Endodermal cell (in vitro differentiated cells): ENCODE results near the gene VAC14. TPM values are rescaled to one million over a fixed set of nuclear protein-coding genes. Genes with fewer than 3 reads are reported as not detected.
A peak's percentile ranks its signal among the peaks of the same experiment; 100 is the strongest.

Experiments
- DNase-seq: peaks from one replicate; pipeline ENCODE4 v3.0.0-alpha.2; 2017
- H3K27ac ChIP-seq: 2 replicates; pipeline ENCODE4 v1.5.1; 2013; ENCODE audit warnings: mild to moderate bottlenecking, low read depth, low read length, moderate library complexity
- H3K27me3 ChIP-seq: 2 replicates; pipeline ENCODE4 v1.6.1; 2013; ENCODE audit warnings: mild to moderate bottlenecking, low read length, moderate library complexity; ENCODE audit not compliant: insufficient read depth, control insufficient read depth, poor library complexity, severe bottlenecking
- H3K36me3 ChIP-seq: 2 replicates; pipeline ENCODE4 v1.7.0; 2013; ENCODE audit warnings: mild to moderate bottlenecking, low read length, moderate library complexity; ENCODE audit not compliant: control insufficient read depth, insufficient read depth
- H3K4me1 ChIP-seq: one replicate; pipeline ENCODE4 v1.7.0; 2013; ENCODE audit warnings: low read length; ENCODE audit not compliant: control insufficient read depth, insufficient read depth
- H3K4me3 ChIP-seq: 2 replicates; pipeline ENCODE4 v1.5.1; 2013; ENCODE audit warnings: mild to moderate bottlenecking, low read length, moderate library complexity
- H3K9ac ChIP-seq: 2 replicates; pipeline ENCODE4 v1.6.1; 2013; ENCODE audit warnings: mild to moderate bottlenecking, low read length, moderate library complexity; ENCODE audit not compliant: poor library complexity, severe bottlenecking; ENCODE audit errors: extremely low read depth
- H3K9me3 ChIP-seq: 2 replicates; pipeline ENCODE4 v1.6.1; 2013; ENCODE audit warnings: mild to moderate bottlenecking, low read length, moderate library complexity; ENCODE audit not compliant: control insufficient read depth
- H3K27ac Mint-ChIP-seq: 2 replicates; pipeline ENCODE4 v1.8.0; 2020; ENCODE audit warnings: mixed read lengths
- H3K27me3 Mint-ChIP-seq: 2 replicates; pipeline ENCODE4 v1.8.0; 2021; ENCODE audit warnings: mild to moderate bottlenecking, mixed read lengths; ENCODE audit not compliant: insufficient read depth
- H3K36me3 Mint-ChIP-seq: 2 replicates; pipeline ENCODE4 v1.8.0; 2020; ENCODE audit warnings: low read depth, mixed read lengths
- H3K4me1 Mint-ChIP-seq: 2 replicates; pipeline ENCODE4 v1.8.0; 2020; ENCODE audit warnings: mixed read lengths
- H3K4me3 Mint-ChIP-seq: 2 replicates; pipeline ENCODE4 v1.8.0; 2020; ENCODE audit warnings: mild to moderate bottlenecking, moderate library complexity, mixed read lengths
- H3K9me3 Mint-ChIP-seq: 2 replicates; pipeline ENCODE4 v1.8.0; 2020; ENCODE audit warnings: mild to moderate bottlenecking, mixed read lengths
- CTCF ChIP-seq: fragments of 200-600 bp; sonication (generic); conservative IDR thresholded peaks from 2 replicates; pipeline ENCODE4 v1.5.0; 2021; ENCODE audit warnings: antibody characterized with exemption, mild to moderate bottlenecking
- WGBS, 2 experiments: methylation state at CpG; one replicate each; pipeline versions ENCODE4 v1.1.5 to v1.1.7; 2013; ENCODE audit warnings: missing lambda C conversion rate in 2 of 2, mixed read lengths in 1 of 2; ENCODE audit not compliant: insufficient coverage in 1 of 2, insufficient read length in 1 of 2; 5-methylcytosine and 5-hydroxymethylcytosine counted together
- total RNA-seq, 2 donors: library from RNA; stranded (reverse); fragmentation: NEBNext Ultra II Directional in 1 of 2; extraction: Animal tissue kit (Norgen Biotek cat#: 25700) in 1 of 2; gene quantifications; 2 replicates in 1 of 2; 3 replicates in 1 of 2; pipeline ENCODE4 v1.2.1, GENCODE V29; 2021

Gene VAC14
- total RNA-seq, 2 donors from 2014 or later, result 47.5 to 48.7 TPM

GRCh38 chr16:70701998-70702397 lies 99.0 kb downstream of the VAC14 start:
- no peak for TF ChIP-seq CTCF
- 91 to 93% methylated on average over 7 to 8 of the region's 8 CpGs for WGBS, 2 experiments
- no peaks in the 10 kb centered on the region for H3K27me3 ChIP-seq
- Mint-ChIP-seq H3K27ac (no peak overlapping the region), H3K27me3 (no peaks in the 10 kb centered on the region), H3K4me3 (no peak overlapping the region), H3K4me1 (no peaks in the 10 kb centered on the region), H3K9me3 (no peaks in the 10 kb centered on the region), H3K36me3 (peaks cover 5% of the 10 kb centered on the region)
- H3K4me3 ChIP-seq, result no peak overlapping the region
- H3K36me3 ChIP-seq, result peaks cover 3% of the 10 kb centered on the region
- no peaks in the 10 kb centered on the region for H3K4me1 ChIP-seq
- H3K9ac ChIP-seq, result no peak overlapping the region
- no peaks in the 10 kb centered on the region for H3K9me3 ChIP-seq
- no peak for DNase-seq
- H3K27ac ChIP-seq, result no peak overlapping the region

- H3K9me3 ChIP-seq, result no peaks in the 10 kb centered on the region
- H3K9ac ChIP-seq, result no peak overlapping the region
- TF ChIP-seq CTCF, result no peak
- 92 to 95% methylated on average over 7 to 9 of the region's 9 CpGs for WGBS, 2 experiments
- Mint-ChIP-seq H3K27ac (no peak overlapping the region), H3K9me3 (no peaks in the 10 kb centered on the region), H3K4me1 (no peaks in the 10 kb centered on the region), H3K4me3 (no peak overlapping the region), H3K36me3 (peaks cover 5% of the 10 kb centered on the region), H3K27me3 (no peaks in the 10 kb centered on the region)
- no peak overlapping the region for H3K27ac ChIP-seq
- peaks cover 3% of the 10 kb centered on the region for H3K36me3 ChIP-seq
- H3K27me3 ChIP-seq, result no peaks in the 10 kb centered on the region
- H3K4me1 ChIP-seq, result no peaks in the 10 kb centered on the region
- no peak for DNase-seq
- no peak overlapping the region for H3K4me3 ChIP-seq
Measured at GRCh38 chr16:70701596-70701995, 99.4 kb downstream of the VAC14 start.

- Histone ChIP-seq H3K9me3 (no peaks in the 10 kb centered on the region), H3K4me3 (no peak overlapping the region), H3K9ac (no peak overlapping the region), H3K27ac (peak overlapping the region; percentile 76), H3K4me1 (no peaks in the 10 kb centered on the region), H3K36me3 (peaks cover 3% of the 10 kb centered on the region), H3K27me3 (no peaks in the 10 kb centered on the region)
- Mint-ChIP-seq H3K27ac (no peak overlapping the region), H3K27me3 (no peaks in the 10 kb centered on the region), H3K4me1 (no peaks in the 10 kb centered on the region), H3K9me3 (no peaks in the 10 kb centered on the region), H3K36me3 (peaks cover 5% of the 10 kb centered on the region), H3K4me3 (no peak overlapping the region)
- no peak for TF ChIP-seq CTCF
- DNase-seq, result no peak
- 91 to 100% methylated on average over 1 to 3 of the region's 3 CpGs for WGBS, 2 experiments
Measured at GRCh38 chr16:70701036-70701435, 99.9 kb downstream of the VAC14 start.
